ENCODE data around the gene SLCO1B1. TPM values are rescaled to one million over a fixed set of nuclear protein-coding genes. Genes with fewer than 3 reads are reported as not detected.

Gene SLCO1B1
- total RNA-seq, 3 donors from 2014 or later = 0.15 TPM; not detected in 2

- H3K27ac ChIP-seq = no peak overlapping the region
These were observed 121.1 kb downstream of the SLCO1B1 start for GRCh38 chr12:21252070-21252469.

DNA sequence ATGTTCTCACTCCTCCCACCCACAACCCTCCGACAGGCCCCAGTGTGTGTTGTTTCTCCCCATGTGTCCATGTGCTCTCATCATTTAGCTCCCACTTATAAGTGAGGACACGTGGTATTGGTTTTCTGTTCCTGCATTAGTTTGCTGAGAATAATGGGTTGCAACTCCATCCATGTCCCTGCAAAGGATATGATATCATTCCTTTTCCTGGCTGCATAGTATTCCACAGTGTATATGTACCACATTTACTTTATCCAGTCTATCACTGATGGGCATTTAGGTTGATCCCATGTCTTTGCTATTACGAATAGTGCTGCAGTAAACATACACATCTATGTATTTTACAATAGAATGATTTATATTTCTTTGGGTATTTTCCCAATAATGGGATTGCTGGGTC lies 126.2 kb downstream of the SLCO1B1 start:
- Histone ChIP-seq H3K27ac (no peak overlapping the region), H3K36me3 (no peaks in the 10 kb centered on the region), H3K4me3 (no peak overlapping the region), H3K27me3 (no peaks in the 10 kb centered on the region), H3K4me1 (no peaks in the 10 kb centered on the region), H3K9me3 (peaks cover 4 to 9% of the 10 kb centered on the region in 2 donors)
- TF ChIP-seq POLR2A (IDR thresholded peaks at IDR 0.05) = no peak
- TF ChIP-seq POLR2AphosphoS5 (IDR thresholded peaks at IDR 0.05) = no peak
- TF ChIP-seq CTCF (IDR thresholded peaks at IDR 0.05) = no peak
- DNase-seq (ENCODE audit: low spot score in 2 of 2) = no peak
- intact Hi-C loops (cut with DNase I; ENCODE audit: low total_unique reads) = no loop called here

More at GRCh38 chr12:21252070-21252469, 121.1 kb downstream of the SLCO1B1 start:
- intact Hi-C loops (cut with DNase I; ENCODE audit: low total_unique reads) = no loop called here
- peaks cover 0 to under 1% of the 10 kb centered on the region in 2 donors for H3K9me3 ChIP-seq
- no peak for DNase-seq (ENCODE audit: low spot score in 2 of 2)
- TF ChIP-seq CTCF (IDR thresholded peaks at IDR 0.05) = no peak
- no peak for TF ChIP-seq POLR2AphosphoS5 (IDR thresholded peaks at IDR 0.05)
- TF ChIP-seq POLR2A (IDR thresholded peaks at IDR 0.05) = no peak
- no peaks in the 10 kb centered on the region for H3K36me3 ChIP-seq
- H3K27me3 ChIP-seq = no peaks in the 10 kb centered on the region
- H3K4me1 ChIP-seq = no peaks in the 10 kb centered on the region
- H3K4me3 ChIP-seq = no peak overlapping the region

DNA sequence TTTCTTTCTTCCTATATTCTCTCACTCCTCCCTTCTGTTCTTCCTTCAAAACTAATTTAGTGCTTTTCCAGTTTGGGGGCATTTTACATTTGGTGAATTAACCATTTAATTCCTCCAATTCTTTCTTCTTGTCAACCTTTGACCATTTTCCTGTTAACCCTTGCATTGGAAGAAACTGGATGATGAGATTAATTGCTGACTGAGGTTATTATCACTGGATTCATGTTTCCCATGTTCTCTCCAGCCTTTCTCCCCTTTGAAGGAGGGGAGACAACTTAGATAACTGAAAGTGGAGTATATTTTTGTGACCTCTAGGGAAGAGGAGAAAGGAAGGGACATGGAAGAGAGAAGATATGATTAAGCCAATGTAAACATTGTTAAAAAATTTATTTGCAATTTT lies 133.2 kb downstream of the SLCO1B1 start:
- Histone ChIP-seq H3K27me3 (no peaks in the 10 kb centered on the region), H3K27ac (no peak overlapping the region), H3K9me3 (peaks cover 0 to 7% of the 10 kb centered on the region in 2 donors), H3K36me3 (no peaks in the 10 kb centered on the region), H3K4me1 (no peaks in the 10 kb centered on the region), H3K4me3 (no peak overlapping the region)
- no peak for DNase-seq (ENCODE audit: low spot score in 2 of 2)
- TF ChIP-seq POLR2AphosphoS5 (IDR thresholded peaks at IDR 0.05) (no peak), CTCF (IDR thresholded peaks at IDR 0.05) (no peak), POLR2A (IDR thresholded peaks at IDR 0.05) (no peak)
- intact Hi-C loops (cut with DNase I; ENCODE audit: low total_unique reads) = no loop called here

GRCh38 chr12:21265932-21266331 lies 134.9 kb downstream of the SLCO1B1 start:
- H3K36me3 ChIP-seq = no peaks in the 10 kb centered on the region
- intact Hi-C loops (cut with DNase I; ENCODE audit: low total_unique reads) = no loop called here
- H3K4me1 ChIP-seq = no peaks in the 10 kb centered on the region
- H3K27me3 ChIP-seq = no peaks in the 10 kb centered on the region
- H3K9me3 ChIP-seq = no peaks in the 10 kb centered on the region
- DNase-seq (ENCODE audit: low spot score in 2 of 2) = no peak
- no peak for TF ChIP-seq POLR2AphosphoS5 (IDR thresholded peaks at IDR 0.05)
- no peak for TF ChIP-seq POLR2A (IDR thresholded peaks at IDR 0.05)
- TF ChIP-seq CTCF (IDR thresholded peaks at IDR 0.05) = no peak
- no peak overlapping the region for H3K27ac ChIP-seq
- H3K4me3 ChIP-seq = no peak overlapping the region

DNA sequence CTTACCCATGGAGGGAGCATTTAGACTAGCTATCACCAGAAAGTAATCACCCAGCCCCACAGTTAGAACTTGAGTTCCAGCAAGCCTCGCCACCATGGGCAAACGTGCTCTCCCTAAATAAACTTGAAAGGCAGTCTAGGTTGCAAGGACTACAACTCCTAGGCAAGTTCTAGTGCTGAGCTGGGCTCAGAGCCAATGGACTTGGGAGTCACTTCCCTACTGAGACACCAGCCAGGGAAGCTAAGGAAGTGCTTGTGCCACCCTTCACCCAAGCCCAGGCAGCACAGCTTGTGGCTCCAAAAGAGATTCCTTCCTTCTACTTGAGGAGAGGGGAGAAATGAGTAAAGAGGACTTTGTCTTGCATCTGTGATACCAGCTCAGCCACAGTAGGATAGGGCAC lies 145.8 kb downstream of the SLCO1B1 start:
- Histone ChIP-seq H3K27me3 (no peaks in the 10 kb centered on the region), H3K4me3 (no peak overlapping the region), H3K27ac (no peak overlapping the region), H3K36me3 (no peaks in the 10 kb centered on the region), H3K4me1 (no peaks in the 10 kb centered on the region), H3K9me3 (no peaks in the 10 kb centered on the region)
- intact Hi-C loops (cut with DNase I; ENCODE audit: low total_unique reads) = no loop called here
- no peak for TF ChIP-seq POLR2AphosphoS5 (IDR thresholded peaks at IDR 0.05)
- TF ChIP-seq CTCF (IDR thresholded peaks at IDR 0.05) = no peak
- TF ChIP-seq POLR2A (IDR thresholded peaks at IDR 0.05) = no peak
- DNase-seq (ENCODE audit: low spot score in 2 of 2) = no peak

Other genes with a start within 250 kb of the SLCO1B1 start
- 1 to 10 TPM in 1 of 3 donors, under 1 TPM in 1, not detected in 1; 0.33 to 5.4 TPM for gene SLCO1A2, start 203.7 kb downstream of the SLCO1B1 start, total RNA-seq
- not detected for gene IAPP, start 241.7 kb downstream of the SLCO1B1 start, total RNA-seq